DND-41 (cell line): ENCODE data around the gene POLN.

Experiments
- ATAC-seq: fragments of 200-7000 bp; cut with Tn5 transposase; 3 replicates; pipeline ENCODE4 v1.9.1; 2021; ENCODE audit warnings: low read depth; ENCODE audit not compliant: insufficient read depth
- DNase-seq: peaks from one replicate; pipeline ENCODE4 v3.0.0-alpha.2; 2020
- H2AFZ ChIP-seq: 2 replicates; pipeline ENCODE4 v1.6.0; 2012; ENCODE audit warnings: low read depth, low read length
- H3K27ac ChIP-seq: 2 replicates; pipeline ENCODE4 v1.5.1; 2012; ENCODE audit warnings: low read length, inconsistent platforms
- H3K27me3 ChIP-seq: fragments of 200-600 bp; sonication (generic); 2 replicates; pipeline ENCODE4 v1.6.0; 2012; ENCODE audit warnings: low read length, mild to moderate bottlenecking, inconsistent platforms; ENCODE audit not compliant: insufficient read depth, poor library complexity
- H3K36me3 ChIP-seq: 2 replicates; pipeline ENCODE4 v1.5.1; 2012; ENCODE audit warnings: low read length, inconsistent platforms; ENCODE audit not compliant: insufficient read depth
- H3K4me1 ChIP-seq: 2 replicates; pipeline ENCODE4 v1.5.1; 2012; ENCODE audit warnings: mild to moderate bottlenecking, low read length; ENCODE audit not compliant: insufficient read depth
- H3K4me2 ChIP-seq: 2 replicates; pipeline ENCODE4 v1.6.0; 2012; ENCODE audit warnings: mild to moderate bottlenecking, moderate library complexity, low read length, inconsistent platforms; ENCODE audit not compliant: insufficient read depth
- H3K4me3 ChIP-seq, 2 experiments: fragments of 200-600 bp in 1 of 2; shearing (Covaris generic) in 1 of 2; 2 replicates each; pipeline ENCODE4 v1.5.1; 2012 to 2016; ENCODE audit warnings: inconsistent platforms in 2 of 2, low read length in 2 of 2, mild to moderate bottlenecking in 2 of 2, low read depth in 1 of 2, moderate library complexity in 1 of 2
- H3K79me2 ChIP-seq: 2 replicates; pipeline ENCODE4 v1.6.0; 2012; ENCODE audit warnings: low read length, inconsistent platforms; ENCODE audit not compliant: insufficient read depth
- H3K9ac ChIP-seq: 2 replicates; pipeline ENCODE4 v1.6.0; 2012; ENCODE audit warnings: low read depth, mild to moderate bottlenecking, inconsistent platforms, low read length, moderate library complexity
- H3K9me3 ChIP-seq: 2 replicates; pipeline ENCODE4 v1.5.1; 2012; ENCODE audit warnings: low read length, moderate library complexity, mild to moderate bottlenecking, inconsistent platforms; ENCODE audit not compliant: insufficient read depth, severe bottlenecking
- H4K20me1 ChIP-seq: 2 replicates; pipeline ENCODE4 v1.6.0; 2012; ENCODE audit warnings: low read length; ENCODE audit not compliant: insufficient read depth
- EZH2 ChIP-seq: IDR thresholded peaks from 3 replicates; pipeline ENCODE4 v1.6.1; 2012; ENCODE audit warnings: borderline replicate concordance, low read depth, mild to moderate bottlenecking, moderate library complexity, low read length, inconsistent platforms; ENCODE audit not compliant: severe bottlenecking
- TF ChIP-seq, protein P1 (sequence below): IDR thresholded peaks from 2 replicates; pipeline ENCODE4 v1.5.1; 2012; ENCODE audit warnings: borderline replicate concordance, low read length, moderate library complexity, mild to moderate bottlenecking; ENCODE audit not compliant: poor library complexity, severe bottlenecking; ENCODE audit errors: extremely low read depth

Gene POLN

DNA sequence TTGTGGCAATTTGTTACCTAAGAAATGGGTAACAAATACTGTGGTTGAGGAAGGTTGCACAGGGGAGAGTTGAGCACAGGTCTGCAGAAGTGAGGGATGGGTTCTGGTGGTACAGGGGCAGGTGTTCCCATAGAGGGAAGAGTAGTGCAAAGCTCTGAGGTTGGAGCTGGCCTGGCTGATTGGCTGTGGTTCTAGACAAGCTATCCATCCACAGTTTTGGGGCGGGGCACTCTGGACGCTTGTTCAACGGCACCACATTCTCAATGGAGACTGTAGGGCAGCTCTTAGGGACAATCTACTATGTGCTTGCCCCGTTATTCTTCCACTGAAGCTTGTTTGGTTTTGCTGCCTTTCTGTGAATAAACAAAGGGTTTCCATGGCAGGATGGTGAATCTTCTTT lies 147.4 kb downstream of the POLN start:
- no peak for TF ChIP-seq EZH2
- TF ChIP-seq, protein P1, sequence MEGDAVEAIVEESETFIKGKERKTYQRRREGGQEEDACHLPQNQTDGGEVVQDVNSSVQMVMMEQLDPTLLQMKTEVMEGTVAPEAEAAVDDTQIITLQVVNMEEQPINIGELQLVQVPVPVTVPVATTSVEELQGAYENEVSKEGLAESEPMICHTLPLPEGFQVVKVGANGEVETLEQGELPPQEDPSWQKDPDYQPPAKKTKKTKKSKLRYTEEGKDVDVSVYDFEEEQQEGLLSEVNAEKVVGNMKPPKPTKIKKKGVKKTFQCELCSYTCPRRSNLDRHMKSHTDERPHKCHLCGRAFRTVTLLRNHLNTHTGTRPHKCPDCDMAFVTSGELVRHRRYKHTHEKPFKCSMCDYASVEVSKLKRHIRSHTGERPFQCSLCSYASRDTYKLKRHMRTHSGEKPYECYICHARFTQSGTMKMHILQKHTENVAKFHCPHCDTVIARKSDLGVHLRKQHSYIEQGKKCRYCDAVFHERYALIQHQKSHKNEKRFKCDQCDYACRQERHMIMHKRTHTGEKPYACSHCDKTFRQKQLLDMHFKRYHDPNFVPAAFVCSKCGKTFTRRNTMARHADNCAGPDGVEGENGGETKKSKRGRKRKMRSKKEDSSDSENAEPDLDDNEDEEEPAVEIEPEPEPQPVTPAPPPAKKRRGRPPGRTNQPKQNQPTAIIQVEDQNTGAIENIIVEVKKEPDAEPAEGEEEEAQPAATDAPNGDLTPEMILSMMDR, result no peak
- no peak overlapping the region for H3K27ac ChIP-seq
- no peak for ATAC-seq

DNA sequence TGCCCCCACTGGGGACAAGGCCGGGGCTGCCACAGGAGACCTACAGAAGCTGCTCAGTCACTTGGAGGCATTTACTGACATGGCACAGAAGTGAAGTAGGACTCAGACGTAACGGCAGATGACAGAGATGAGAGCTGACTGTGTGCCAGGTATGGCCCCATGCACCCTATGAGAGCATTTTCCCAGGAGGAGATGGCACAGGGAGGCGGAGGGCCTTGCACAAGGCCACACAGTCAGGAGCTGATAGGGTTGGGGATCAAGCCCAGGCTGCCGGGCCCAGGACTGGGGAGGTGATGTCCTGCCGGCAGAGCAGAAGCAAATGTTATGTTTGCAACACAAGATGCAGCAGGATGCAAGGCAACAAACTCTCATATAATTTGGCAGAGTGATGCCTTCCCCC lies 148.7 kb downstream of the POLN start:
- no peak for ATAC-seq
- Histone ChIP-seq H4K20me1 (no peaks in the 10 kb centered on the region), H3K9me3 (peaks cover 19% of the 10 kb centered on the region), H3K36me3 (no peaks in the 10 kb centered on the region), H3K27me3 (peaks cover 4% of the 10 kb centered on the region), H2AFZ (no peak overlapping the region), H3K4me1 (no peaks in the 10 kb centered on the region), H3K27ac (no peak overlapping the region), H3K79me2 (no peaks in the 10 kb centered on the region), H3K9ac (no peak overlapping the region), H3K4me2 (no peak overlapping the region), H3K4me3 (no peak overlapping the region)
- no peak for DNase-seq
- no peak for TF ChIP-seq EZH2
- TF ChIP-seq, protein P1, result no peak

More for the DNA sequence above, 147.4 kb downstream of the POLN start:
- H3K27me3 ChIP-seq, result peaks cover 4% of the 10 kb centered on the region
- H4K20me1 ChIP-seq, result no peaks in the 10 kb centered on the region
- no peak overlapping the region for H3K4me3 ChIP-seq
- H3K36me3 ChIP-seq, result no peaks in the 10 kb centered on the region
- H3K4me2 ChIP-seq, result no peak overlapping the region
- no peak for DNase-seq
- no peaks in the 10 kb centered on the region for H3K4me1 ChIP-seq
- no peak overlapping the region for H2AFZ ChIP-seq
- no peak overlapping the region for H3K9ac ChIP-seq
- H3K79me2 ChIP-seq, result no peaks in the 10 kb centered on the region
- H3K9me3 ChIP-seq, result peaks cover 19% of the 10 kb centered on the region

DNA sequence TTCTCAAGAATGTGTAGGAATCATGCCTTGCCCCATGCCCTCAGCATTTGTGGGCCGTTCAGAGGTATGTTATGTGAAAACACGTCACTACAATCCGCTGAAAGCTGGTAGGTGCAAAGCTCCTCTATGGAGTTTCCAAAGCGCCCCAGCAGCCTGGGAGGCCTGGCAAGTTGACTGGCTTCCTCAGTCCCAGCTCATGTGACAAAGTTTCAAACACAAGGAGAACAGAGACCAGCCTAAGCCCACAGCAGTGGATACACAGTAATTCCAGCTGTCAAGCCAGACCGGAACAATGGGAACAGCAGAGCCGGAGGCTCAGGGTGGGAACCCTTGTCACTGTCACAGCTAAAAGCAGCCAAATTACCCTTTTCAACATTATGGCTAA lies 149.3 kb downstream of the POLN start:
- H3K4me3 ChIP-seq, result no peak overlapping the region
- no peaks in the 10 kb centered on the region for H3K4me1 ChIP-seq
- peaks cover 4% of the 10 kb centered on the region for H3K27me3 ChIP-seq
- H3K9ac ChIP-seq, result no peak overlapping the region
- no peak overlapping the region for H3K27ac ChIP-seq
- DNase-seq (no peak), ATAC-seq (no peak)
- H3K9me3 ChIP-seq, result peaks cover 19% of the 10 kb centered on the region
- H2AFZ ChIP-seq, result no peak overlapping the region
- no peak for TF ChIP-seq EZH2
- TF ChIP-seq, protein P1, result no peak
- no peaks in the 10 kb centered on the region for H3K79me2 ChIP-seq
- H4K20me1 ChIP-seq, result no peaks in the 10 kb centered on the region
- H3K36me3 ChIP-seq, result no peaks in the 10 kb centered on the region
- H3K4me2 ChIP-seq, result no peak overlapping the region
